K562 (cell line): Measurements from ENCODE around the gene LEO1. TPM values are rescaled to one million over a fixed set of nuclear protein-coding genes. Genes with fewer than 3 reads are reported as not detected.

Experiments used
- ATF6 ChIP-seq: sonication (generic); formaldehyde crosslinking; IDR thresholded peaks from 2 replicates; pipeline ENCODE4 v1.4.0; 2020; ENCODE audit warnings: mild to moderate bottlenecking, missing genetic modification reagents
- BRCA1 ChIP-seq, 2 experiments: fragments of 450-650 bp in 1 of 2; sonication (generic) in 1 of 2; formaldehyde crosslinking in 1 of 2; IDR thresholded peaks; 2 replicates each; pipeline versions ENCODE4 v1.5.0 to v1.6.1; 2017 to 2020; ENCODE audit warnings: mild to moderate bottlenecking in 1 of 2, missing genetic modification reagents in 1 of 2
- CBFA2T2 ChIP-seq: fragments of 450-650 bp; conservative IDR thresholded peaks from 2 replicates; pipeline ENCODE4 v1.6.1; 2017; ENCODE audit warnings: mild to moderate bottlenecking
- CREB3 ChIP-seq: fragments of 450-650 bp; conservative IDR thresholded peaks from 2 replicates; pipeline ENCODE4 v1.6.1; 2016; ENCODE audit warnings: missing genetic modification characterization, low read depth, mild to moderate bottlenecking, missing compliant biosample characterization, moderate library complexity
- PHTF2 ChIP-seq: fragments of 250-450 bp; sonication (Bioruptor Pico); IDR thresholded peaks from 2 replicates; pipeline ENCODE4 v1.5.0; 2021; ENCODE audit warnings: mild to moderate bottlenecking
- ZBTB43 ChIP-seq: sonication (generic); formaldehyde crosslinking; IDR thresholded peaks from 2 replicates; pipeline ENCODE4 v1.8.0; 2023; ENCODE audit warnings: mild to moderate bottlenecking, missing genetic modification reagents
- ZNF444 ChIP-seq: fragments of 250-450 bp; sonication (Bioruptor Pico); IDR thresholded peaks from 2 replicates; pipeline ENCODE4 v1.4.0; 2020; ENCODE audit warnings: mild to moderate bottlenecking, moderate library complexity
- ZNF445 ChIP-seq: fragments of 250-450 bp; sonication (Bioruptor Pico); IDR thresholded peaks from 2 replicates; pipeline ENCODE4 v1.4.0; 2020; ENCODE audit warnings: low read depth, mild to moderate bottlenecking, moderate library complexity
- ZNF561 ChIP-seq: fragments of 450-650 bp; formaldehyde crosslinking; conservative IDR thresholded peaks from 2 replicates; pipeline ENCODE4 v1.4.0; 2020; ENCODE audit warnings: mild to moderate bottlenecking, moderate library complexity
- polyA plus RNA-seq, 8 experiments: library from polyadenylated mRNA; depleted of rRNA in 4 of 8; stranded (reverse) in 5 of 8; unstranded in 3 of 8; fragments of >200 nt; fragmentation: Nextera tagmentation in 2 of 8; fragmentation: Illumina TruSeq in 1 of 8; extraction: Ambion mirVana in 2 of 8; extraction: Trizol in 1 of 8; gene quantifications; 2 replicates each; pipeline versions ENCODE4 v1.2.1 to v1.2.3, GENCODE V29; 2011 to 2014; ENCODE audit warnings: inconsistent platforms in 1 of 8, missing spikeins in 1 of 8
- total RNA-seq, 7 experiments: library from RNA; depleted of rRNA in 6 of 7; stranded (reverse); fragments of >200 nt in 6 of 7; fragmentation: Illumina TruSeq in 2 of 7; extraction: Trizol in 2 of 7; gene quantifications; 2 replicates each; pipeline versions ENCODE4 v1.2.1 to v1.2.3, GENCODE V29; 2011 to 2021; ENCODE audit warnings: low replicate concordance in 1 of 7
- TF ChIP-seq, protein P1 (sequence below): fragments of 250-450 bp; sonication (Bioruptor Pico); IDR thresholded peaks from 2 replicates; pipeline ENCODE4 v1.9.0; 2021; ENCODE audit warnings: mild to moderate bottlenecking, inconsistent platforms
- TF ChIP-seq, protein P2 (sequence below): sonication (generic); formaldehyde crosslinking; IDR thresholded peaks from 2 replicates; pipeline ENCODE4 v1.8.0; 2022; ENCODE audit warnings: mild to moderate bottlenecking, missing genetic modification reagents

Gene LEO1
- total and polyA plus RNA-seq, 9 of the 15 experiments (the other 6 are each of a cell fraction or from before 2014, with no cell fraction given): 8.4 to 48.3 (median 37.9) TPM

- TF ChIP-seq CREB3 (0 out of 2 replicates have a peak, but pooled peaks have one; percentile 51), PHTF2 (CRISPR knock-in tag) (no peak), ZNF444 (0 out of 2 replicates have a peak, but pooled peaks have one; percentile 5), CBFA2T2 (no peak), ATF6 (peak; percentile 97), ZNF561 (CRISPR knock-in tag) (no peak), BRCA1 (IDR thresholded peaks at IDR 0.05) (no peak), BRCA1 (CRISPR knock-in tag; IDR thresholded peaks at IDR 0.05) (no peak), ZBTB43 (CRISPR knock-in tag) (0 out of 2 replicates have a peak, but pooled peaks have one; percentile 63), ZNF445 (CRISPR knock-in tag) (no peak)
- TF ChIP-seq, protein P1, sequence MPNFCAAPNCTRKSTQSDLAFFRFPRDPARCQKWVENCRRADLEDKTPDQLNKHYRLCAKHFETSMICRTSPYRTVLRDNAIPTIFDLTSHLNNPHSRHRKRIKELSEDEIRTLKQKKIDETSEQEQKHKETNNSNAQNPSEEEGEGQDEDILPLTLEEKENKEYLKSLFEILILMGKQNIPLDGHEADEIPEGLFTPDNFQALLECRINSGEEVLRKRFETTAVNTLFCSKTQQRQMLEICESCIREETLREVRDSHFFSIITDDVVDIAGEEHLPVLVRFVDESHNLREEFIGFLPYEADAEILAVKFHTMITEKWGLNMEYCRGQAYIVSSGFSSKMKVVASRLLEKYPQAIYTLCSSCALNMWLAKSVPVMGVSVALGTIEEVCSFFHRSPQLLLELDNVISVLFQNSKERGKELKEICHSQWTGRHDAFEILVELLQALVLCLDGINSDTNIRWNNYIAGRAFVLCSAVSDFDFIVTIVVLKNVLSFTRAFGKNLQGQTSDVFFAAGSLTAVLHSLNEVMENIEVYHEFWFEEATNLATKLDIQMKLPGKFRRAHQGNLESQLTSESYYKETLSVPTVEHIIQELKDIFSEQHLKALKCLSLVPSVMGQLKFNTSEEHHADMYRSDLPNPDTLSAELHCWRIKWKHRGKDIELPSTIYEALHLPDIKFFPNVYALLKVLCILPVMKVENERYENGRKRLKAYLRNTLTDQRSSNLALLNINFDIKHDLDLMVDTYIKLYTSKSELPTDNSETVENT (CRISPR knock-in tag): peak; percentile 84
- TF ChIP-seq, protein P2, sequence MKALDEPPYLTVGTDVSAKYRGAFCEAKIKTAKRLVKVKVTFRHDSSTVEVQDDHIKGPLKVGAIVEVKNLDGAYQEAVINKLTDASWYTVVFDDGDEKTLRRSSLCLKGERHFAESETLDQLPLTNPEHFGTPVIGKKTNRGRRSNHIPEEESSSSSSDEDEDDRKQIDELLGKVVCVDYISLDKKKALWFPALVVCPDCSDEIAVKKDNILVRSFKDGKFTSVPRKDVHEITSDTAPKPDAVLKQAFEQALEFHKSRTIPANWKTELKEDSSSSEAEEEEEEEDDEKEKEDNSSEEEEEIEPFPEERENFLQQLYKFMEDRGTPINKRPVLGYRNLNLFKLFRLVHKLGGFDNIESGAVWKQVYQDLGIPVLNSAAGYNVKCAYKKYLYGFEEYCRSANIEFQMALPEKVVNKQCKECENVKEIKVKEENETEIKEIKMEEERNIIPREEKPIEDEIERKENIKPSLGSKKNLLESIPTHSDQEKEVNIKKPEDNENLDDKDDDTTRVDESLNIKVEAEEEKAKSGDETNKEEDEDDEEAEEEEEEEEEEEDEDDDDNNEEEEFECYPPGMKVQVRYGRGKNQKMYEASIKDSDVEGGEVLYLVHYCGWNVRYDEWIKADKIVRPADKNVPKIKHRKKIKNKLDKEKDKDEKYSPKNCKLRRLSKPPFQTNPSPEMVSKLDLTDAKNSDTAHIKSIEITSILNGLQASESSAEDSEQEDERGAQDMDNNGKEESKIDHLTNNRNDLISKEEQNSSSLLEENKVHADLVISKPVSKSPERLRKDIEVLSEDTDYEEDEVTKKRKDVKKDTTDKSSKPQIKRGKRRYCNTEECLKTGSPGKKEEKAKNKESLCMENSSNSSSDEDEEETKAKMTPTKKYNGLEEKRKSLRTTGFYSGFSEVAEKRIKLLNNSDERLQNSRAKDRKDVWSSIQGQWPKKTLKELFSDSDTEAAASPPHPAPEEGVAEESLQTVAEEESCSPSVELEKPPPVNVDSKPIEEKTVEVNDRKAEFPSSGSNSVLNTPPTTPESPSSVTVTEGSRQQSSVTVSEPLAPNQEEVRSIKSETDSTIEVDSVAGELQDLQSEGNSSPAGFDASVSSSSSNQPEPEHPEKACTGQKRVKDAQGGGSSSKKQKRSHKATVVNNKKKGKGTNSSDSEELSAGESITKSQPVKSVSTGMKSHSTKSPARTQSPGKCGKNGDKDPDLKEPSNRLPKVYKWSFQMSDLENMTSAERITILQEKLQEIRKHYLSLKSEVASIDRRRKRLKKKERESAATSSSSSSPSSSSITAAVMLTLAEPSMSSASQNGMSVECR (CRISPR knock-in tag): peak; percentile 66
These were observed 47.3 kb upstream of the LEO1 start, which contains the start of gene MAPK6 (continued) for GRCh38 chr15:52018693-52019393.
